GM18508 (cell line): ENCODE results near the gene KIFAP3.
A peak's percentile ranks its signal among the peaks of the same experiment; 100 is the strongest.
"Not testable (repeated sequence)": the region's sequence is repeated elsewhere in the genome, so short reads cannot be mapped to it uniquely, and the experiment has no call there.

ENCODE experiments used
- ATAC-seq: cut with Tn5 transposase; IDR thresholded peaks from one replicate; pipeline ENCODE4 v1.9.1; 2021; ENCODE audit warnings: moderate number of reproducible peaks; ENCODE audit not compliant: insufficient read depth, unreplicated experiment

The KIFAP3 gene

GRCh38 chr1:170074250-170075157 is at the start of gene KIFAP3:
Gene KIFAP3, minus strand, starts transcription at chr1:170074695. Its CDS starts 228 bp downstream, at chr1:170074467.
- ATAC-seq: peak; percentile 97

- no peak for ATAC-seq
Observed at GRCh38 chr1:170122366-170122765, 47.9 kb upstream of the KIFAP3 start.

GRCh38 chr1:170114906-170115305 is 40.4 kb upstream of the KIFAP3 start:
- ATAC-seq: no peak

- ATAC-seq: not testable (repeated sequence)
Observed at GRCh38 chr1:170113140-170113539, 38.6 kb upstream of the KIFAP3 start.

GRCh38 chr1:170097449-170097948 is 23.0 kb upstream of the KIFAP3 start:
- no peak for ATAC-seq

- ATAC-seq: no peak
Observed at GRCh38 chr1:170096806-170097340, 22.4 kb upstream of the KIFAP3 start.

GRCh38 chr1:170095976-170096748 is 21.7 kb upstream of the KIFAP3 start:
- no peak for ATAC-seq

GRCh38 chr1:170094697-170095616 is 20.5 kb upstream of the KIFAP3 start:
- ATAC-seq: not testable (repeated sequence)

GRCh38 chr1:170086399-170087032 is 12.0 kb upstream of the KIFAP3 start:
- ATAC-seq: no peak

GRCh38 chr1:170085091-170085490 is 10.6 kb upstream of the KIFAP3 start:
- ATAC-seq: no peak

- ATAC-seq: no peak
Observed at GRCh38 chr1:170078610-170079189, 4.2 kb upstream of the KIFAP3 start.

- ATAC-seq: no peak
Observed at GRCh38 chr1:170077926-170078325, 3.4 kb upstream of the KIFAP3 start.

- not testable (repeated sequence) for ATAC-seq
Observed at GRCh38 chr1:170076952-170077351, 2.5 kb upstream of the KIFAP3 start.

GRCh38 chr1:170076199-170076598 is 1.7 kb upstream of the KIFAP3 start:
- ATAC-seq: no peak

- ATAC-seq: no peak
Observed at GRCh38 chr1:170075186-170075585, 691 bp upstream of the KIFAP3 start.

- ATAC-seq: no peak
Observed at GRCh38 chr1:170073893-170074249, 624 bp downstream of the KIFAP3 start.

- no peak for ATAC-seq
Observed at GRCh38 chr1:170071378-170071777, 3.1 kb downstream of the KIFAP3 start.

GRCh38 chr1:170068923-170069322 is 5.6 kb downstream of the KIFAP3 start:
- no peak for ATAC-seq

- no peak for ATAC-seq
Observed at GRCh38 chr1:170067253-170067819, 7.2 kb downstream of the KIFAP3 start.
